K562 (cell line): ENCODE results near the gene SOCS2. TPM values are rescaled to one million over a fixed set of nuclear protein-coding genes. Genes with fewer than 3 reads are reported as not detected.

Experiments
- ATAC-seq: fragments of 200-7000 bp; cut with Tn5 transposase; 3 replicates; pipeline ENCODE4 v1.9.1; 2020; ENCODE audit warnings: moderate library complexity
- BruUV-seq: library from RNA; stranded (reverse); fragments of 400-500 nt; replicated peaks from 2 replicates; lab custom pipeline; 2021; lab: Mats Ljungman, UMichigan
- CTCF ChIA-PET: fragments of 300-600 bp; formaldehyde crosslinking; extraction: SDS; loops from one replicate; lab custom pipeline; 2021; ENCODE audit warnings: low intra/inter-chr PET ratio; lab: Yijun Ruan, JAX
- POLR2A ChIA-PET: fragments of 300-600, 350-650 bp; sonication (Branson Sonifier 250); formaldehyde crosslinking; extraction: SDS; loops from one replicate; lab custom pipeline; 2021; ENCODE audit warnings: antibody characterized with exemption, inconsistent platforms; lab: Yijun Ruan, JAX
- DNase-seq, 4 experiments: peaks; one replicate each; pipeline versions ENCODE4 v3.0.0 to v3.0.0-alpha.2; 2011 to 2018; ENCODE audit warnings: low spot score in 3 of 4, mixed read lengths in 3 of 4; ENCODE audit errors: extremely low read depth in 1 of 4
- FAIRE-seq: peaks from 2 replicates; lab custom pipeline; 2011; peaks lifted over from hg19 to GRCh38; lab: Jason Lieb, UNC
- H2AFZ ChIP-seq: 2 replicates; pipeline ENCODE4 v1.6.0; 2011; ENCODE audit warnings: low read depth, low read length, control low read depth, inconsistent platforms
- H3K27ac ChIP-seq: fragments of 200-600 bp; 3 replicates; pipeline ENCODE4 v1.8.0; 2011; ENCODE audit warnings: low read depth, mild to moderate bottlenecking, control low read depth, inconsistent platforms, low read length, moderate library complexity, mixed read lengths; ENCODE audit errors: extremely low read depth
- H3K27me3 ChIP-seq, 2 experiments: fragments of 300-600 bp in 1 of 2; 2 replicates in 1 of 2; 3 replicates in 1 of 2; pipeline versions ENCODE4 v1.6.0 to v1.8.0; 2011; ENCODE audit warnings: inconsistent platforms in 2 of 2, low read length in 2 of 2, mild to moderate bottlenecking in 1 of 2, mixed read lengths in 1 of 2, moderate library complexity in 1 of 2; ENCODE audit not compliant: control insufficient read depth in 2 of 2, insufficient read depth in 2 of 2
- H3K36me3 ChIP-seq: fragments of 300-600 bp; 3 replicates; pipeline ENCODE4 v1.8.0; 2011; ENCODE audit warnings: mild to moderate bottlenecking, low read length, inconsistent platforms; ENCODE audit not compliant: control insufficient read depth, insufficient read depth
- H3K4me1 ChIP-seq, 2 experiments: fragments of 200-600 bp in 1 of 2; replicated peaks in 1 of 2; 2 replicates in 1 of 2; 3 replicates in 1 of 2; pipeline versions ENCODE4 v1.5.1 to v1.8.0; 2011; ENCODE audit warnings: inconsistent platforms in 2 of 2, low read length in 2 of 2, mild to moderate bottlenecking in 1 of 2, mixed read lengths in 1 of 2, moderate library complexity in 1 of 2; ENCODE audit not compliant: control insufficient read depth in 2 of 2, insufficient read depth in 2 of 2
- H3K4me2 ChIP-seq: 2 replicates; pipeline ENCODE4 v1.6.1; 2011; ENCODE audit warnings: low read length, control low read depth, inconsistent platforms, mixed read lengths; ENCODE audit not compliant: insufficient read depth
- H3K4me3 ChIP-seq: fragments of 200-600 bp; sonication (generic), shearing (Covaris generic); 2 replicates; pipeline ENCODE4 v1.5.1; 2016; ENCODE audit warnings: control low read depth, inconsistent platforms
- H3K79me2 ChIP-seq: fragments of 200-600 bp; 3 replicates; pipeline ENCODE4 v1.8.0; 2011; ENCODE audit warnings: low read length, inconsistent platforms; ENCODE audit not compliant: control insufficient read depth, insufficient read depth
- H3K9ac ChIP-seq, 2 experiments: 2 replicates each; pipeline versions ENCODE4 v1.6.0 to v1.6.1; 2011; ENCODE audit warnings: low read depth in 2 of 2, low read length in 2 of 2, control low read depth in 1 of 2, inconsistent platforms in 1 of 2, mild to moderate bottlenecking in 1 of 2, mixed read lengths in 1 of 2; ENCODE audit not compliant: insufficient read depth in 1 of 2
- H3K9me1 ChIP-seq: one replicate; pipeline ENCODE4 v1.6.0; 2011; ENCODE audit warnings: inconsistent platforms, mild to moderate bottlenecking, low read length, moderate library complexity; ENCODE audit not compliant: control insufficient read depth, insufficient read depth
- H3K9me3 ChIP-seq: replicated peaks from 2 replicates; pipeline ENCODE4 v1.5.1; 2011; ENCODE audit warnings: low read depth, low read length, inconsistent platforms; ENCODE audit not compliant: control insufficient read depth, insufficient read depth
- H4K20me1 ChIP-seq: replicated peaks from 2 replicates; pipeline ENCODE4 v1.6.1; 2011; ENCODE audit warnings: low read length, inconsistent platforms, mixed read lengths; ENCODE audit not compliant: control insufficient read depth, insufficient read depth
- ARID1B ChIP-seq: fragments of 450-650 bp; IDR thresholded peaks from 2 replicates; pipeline ENCODE4 v1.6.1; 2016; ENCODE audit warnings: antibody characterized with exemption, mild to moderate bottlenecking, inconsistent platforms
- CBFB ChIP-seq: sonication (generic); formaldehyde crosslinking; IDR thresholded peaks from 2 replicates; pipeline ENCODE4 v1.4.0; 2020; ENCODE audit warnings: mild to moderate bottlenecking, missing genetic modification reagents
- COPS2 ChIP-seq: fragments of 450-650 bp; conservative IDR thresholded peaks from 2 replicates; pipeline ENCODE4 v1.6.1; 2016; ENCODE audit warnings: mild to moderate bottlenecking, moderate library complexity
- HLTF ChIP-seq: fragments of 450-650 bp; IDR thresholded peaks from 2 replicates; pipeline ENCODE4 v1.6.1; 2016
- HNRNPUL1 ChIP-seq: fragments of 200-400 bp; formaldehyde crosslinking; IDR thresholded peaks from 2 replicates; pipeline ENCODE4 v1.6.1; 2017; ENCODE audit warnings: low read length
- NFYB ChIP-seq: IDR thresholded peaks from 2 replicates; pipeline ENCODE4 v1.6.1; 2011; ENCODE audit warnings: mild to moderate bottlenecking, moderate library complexity; ENCODE audit not compliant: insufficient read length; ENCODE audit errors: extremely low read depth
- NRF1 ChIP-seq, 2 experiments: fragments of 450-650 bp; IDR thresholded peaks in 1 of 2; conservative IDR thresholded peaks in 1 of 2; 2 replicates each; pipeline ENCODE4 v1.6.1; 2014; ENCODE audit warnings: mild to moderate bottlenecking in 2 of 2
- SETDB1 ChIP-seq: IDR thresholded peaks from one replicate; pipeline ENCODE4 v1.6.1; 2012; ENCODE audit warnings: low read length, control low read depth, inconsistent platforms
- SMAD3 ChIP-seq: fragments of 450-650 bp; formaldehyde crosslinking; conservative IDR thresholded peaks from 2 replicates; pipeline ENCODE4 v1.4.0; 2020; ENCODE audit warnings: mild to moderate bottlenecking
- SRSF9 ChIP-seq: fragments of 200-400 bp; formaldehyde crosslinking; IDR thresholded peaks from 2 replicates; pipeline ENCODE4 v1.6.1; 2017; ENCODE audit warnings: low read depth, low read length, borderline replicate concordance
- ZC3H4 ChIP-seq: sonication (generic); formaldehyde crosslinking; IDR thresholded peaks from 2 replicates; pipeline ENCODE4 v1.9.0; 2021; ENCODE audit warnings: missing genetic modification reagents, borderline replicate concordance
- ZNF121 ChIP-seq: sonication (generic); formaldehyde crosslinking; conservative IDR thresholded peaks from 2 replicates; pipeline ENCODE4 v1.8.0; 2022; ENCODE audit warnings: missing genetic modification reagents
- ZSCAN32 ChIP-seq: fragments of 450-650 bp; formaldehyde crosslinking; IDR thresholded peaks from 2 replicates; pipeline ENCODE4 v1.4.0; 2020; ENCODE audit warnings: mild to moderate bottlenecking, moderate library complexity
- WGBS: fragments of 100-300 bp; shearing (Covaris generic); methylation state at CpG from one replicate; pipeline ENCODE4 v1.1.6; 2016; ENCODE audit warnings: low coverage, mixed read lengths; ENCODE audit not compliant: insufficient coverage; ENCODE audit errors: missing lambda C conversion rate; 5-methylcytosine and 5-hydroxymethylcytosine counted together
- in situ Hi-C: fragments of 300-500 bp; cut with MboI; formaldehyde crosslinking; loops from 4 replicates; pipeline ENCODE4 v1.15.0; 2018; ENCODE audit warnings: inconsistent platforms, mixed read lengths
- intact Hi-C: fragments of 100-400 bp; cut with micrococcal nuclease; formaldehyde crosslinking; loops from 2 replicates; pipeline ENCODE4 v1.14.2; 2022
- polyA plus RNA-seq, 8 experiments: library from polyadenylated mRNA; depleted of rRNA in 4 of 8; stranded (reverse) in 5 of 8; unstranded in 3 of 8; fragments of >200 nt; fragmentation: Nextera tagmentation in 2 of 8; fragmentation: Illumina TruSeq in 1 of 8; extraction: Ambion mirVana in 2 of 8; extraction: Trizol in 1 of 8; gene quantifications; 2 replicates each; pipeline versions ENCODE4 v1.2.1 to v1.2.3, GENCODE V29; 2011 to 2014; ENCODE audit warnings: inconsistent platforms in 1 of 8, missing spikeins in 1 of 8
- total RNA-seq, 7 experiments: library from RNA; depleted of rRNA in 6 of 7; stranded (reverse); fragments of >200 nt in 6 of 7; fragmentation: Illumina TruSeq in 2 of 7; extraction: Trizol in 2 of 7; gene quantifications; 2 replicates each; pipeline versions ENCODE4 v1.2.1 to v1.2.3, GENCODE V29; 2011 to 2021; ENCODE audit warnings: low replicate concordance in 1 of 7
- TF ChIP-seq, protein P1 (sequence below): sonication (generic); formaldehyde crosslinking; IDR thresholded peaks from 2 replicates; pipeline ENCODE4 v1.8.0; 2023; ENCODE audit warnings: mild to moderate bottlenecking, missing genetic modification reagents
- TF ChIP-seq, protein P2 (sequence below): fragments of 250-450 bp; sonication (Bioruptor Pico); IDR thresholded peaks from 2 replicates; pipeline ENCODE4 v1.8.0; 2021; ENCODE audit warnings: mild to moderate bottlenecking, moderate library complexity

The SOCS2 gene
- total and polyA plus RNA-seq, 9 of the 15 experiments (the other 6 are each of a cell fraction or from before 2014, with no cell fraction given): 37.0 to 162 (median 98.7) TPM

DNA sequence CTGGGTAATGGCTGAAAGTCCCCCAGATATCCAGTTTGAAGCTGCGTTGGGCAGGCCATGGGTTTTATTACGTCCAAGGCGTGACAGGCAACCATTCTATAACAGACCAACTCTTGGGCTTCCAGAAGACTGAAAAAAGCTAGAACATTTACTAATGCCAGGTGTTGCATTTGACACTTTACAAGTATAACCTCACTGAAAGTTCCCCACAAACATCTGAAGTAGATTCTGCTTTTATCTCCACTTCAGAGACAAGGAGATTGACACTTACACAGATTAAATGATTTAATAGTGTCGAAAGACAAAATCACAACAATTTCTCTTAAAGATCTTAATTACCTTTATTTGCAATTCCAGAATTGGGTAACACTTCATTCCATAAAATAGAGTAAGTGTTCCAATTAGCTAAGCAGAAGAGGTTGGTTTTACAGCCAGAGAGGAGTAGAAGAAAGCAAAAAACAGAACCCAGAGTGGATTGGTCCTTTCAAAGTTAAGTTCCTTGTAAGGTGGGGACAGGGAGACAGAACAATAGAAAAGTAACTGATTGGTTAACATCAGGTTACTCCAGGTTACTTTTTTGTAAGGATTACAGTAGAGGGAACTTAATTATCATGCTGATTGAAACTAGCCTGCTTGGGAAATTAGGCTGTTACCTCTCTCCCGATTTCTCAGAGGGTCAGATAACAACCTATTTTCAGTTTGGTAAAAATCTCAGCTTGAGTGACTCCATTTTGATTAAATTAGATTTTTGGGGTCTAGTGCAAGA lies 11.3 kb downstream of the SOCS2 start:
- BruUV-seq: no TSS peak
- no peak for ATAC-seq
- DNase-seq: no peak
- TF ChIP-seq SMAD3 (CRISPR knock-in tag) (no peak), SETDB1 (no peak), ZSCAN32 (CRISPR knock-in tag) (no peak), ZC3H4 (CRISPR knock-in tag) (no peak), HLTF (no peak), CBFB (CRISPR knock-in tag) (no peak), ARID1B (no peak), HNRNPUL1 (no peak), SRSF9 (no peak), COPS2 (no peak), ZNF121 (CRISPR knock-in tag) (no peak), NFYB (no peak), NRF1 (conservative IDR thresholded peaks at IDR 0.05 in 1 of 2, IDR thresholded peaks at IDR 0.05 in 1 of 2) (no peak)
- TF ChIP-seq, protein P1, sequence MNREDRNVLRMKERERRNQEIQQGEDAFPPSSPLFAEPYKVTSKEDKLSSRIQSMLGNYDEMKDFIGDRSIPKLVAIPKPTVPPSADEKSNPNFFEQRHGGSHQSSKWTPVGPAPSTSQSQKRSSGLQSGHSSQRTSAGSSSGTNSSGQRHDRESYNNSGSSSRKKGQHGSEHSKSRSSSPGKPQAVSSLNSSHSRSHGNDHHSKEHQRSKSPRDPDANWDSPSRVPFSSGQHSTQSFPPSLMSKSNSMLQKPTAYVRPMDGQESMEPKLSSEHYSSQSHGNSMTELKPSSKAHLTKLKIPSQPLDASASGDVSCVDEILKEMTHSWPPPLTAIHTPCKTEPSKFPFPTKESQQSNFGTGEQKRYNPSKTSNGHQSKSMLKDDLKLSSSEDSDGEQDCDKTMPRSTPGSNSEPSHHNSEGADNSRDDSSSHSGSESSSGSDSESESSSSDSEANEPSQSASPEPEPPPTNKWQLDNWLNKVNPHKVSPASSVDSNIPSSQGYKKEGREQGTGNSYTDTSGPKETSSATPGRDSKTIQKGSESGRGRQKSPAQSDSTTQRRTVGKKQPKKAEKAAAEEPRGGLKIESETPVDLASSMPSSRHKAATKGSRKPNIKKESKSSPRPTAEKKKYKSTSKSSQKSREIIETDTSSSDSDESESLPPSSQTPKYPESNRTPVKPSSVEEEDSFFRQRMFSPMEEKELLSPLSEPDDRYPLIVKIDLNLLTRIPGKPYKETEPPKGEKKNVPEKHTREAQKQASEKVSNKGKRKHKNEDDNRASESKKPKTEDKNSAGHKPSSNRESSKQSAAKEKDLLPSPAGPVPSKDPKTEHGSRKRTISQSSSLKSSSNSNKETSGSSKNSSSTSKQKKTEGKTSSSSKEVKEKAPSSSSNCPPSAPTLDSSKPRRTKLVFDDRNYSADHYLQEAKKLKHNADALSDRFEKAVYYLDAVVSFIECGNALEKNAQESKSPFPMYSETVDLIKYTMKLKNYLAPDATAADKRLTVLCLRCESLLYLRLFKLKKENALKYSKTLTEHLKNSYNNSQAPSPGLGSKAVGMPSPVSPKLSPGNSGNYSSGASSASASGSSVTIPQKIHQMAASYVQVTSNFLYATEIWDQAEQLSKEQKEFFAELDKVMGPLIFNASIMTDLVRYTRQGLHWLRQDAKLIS: no peak
- TF ChIP-seq, protein P2, sequence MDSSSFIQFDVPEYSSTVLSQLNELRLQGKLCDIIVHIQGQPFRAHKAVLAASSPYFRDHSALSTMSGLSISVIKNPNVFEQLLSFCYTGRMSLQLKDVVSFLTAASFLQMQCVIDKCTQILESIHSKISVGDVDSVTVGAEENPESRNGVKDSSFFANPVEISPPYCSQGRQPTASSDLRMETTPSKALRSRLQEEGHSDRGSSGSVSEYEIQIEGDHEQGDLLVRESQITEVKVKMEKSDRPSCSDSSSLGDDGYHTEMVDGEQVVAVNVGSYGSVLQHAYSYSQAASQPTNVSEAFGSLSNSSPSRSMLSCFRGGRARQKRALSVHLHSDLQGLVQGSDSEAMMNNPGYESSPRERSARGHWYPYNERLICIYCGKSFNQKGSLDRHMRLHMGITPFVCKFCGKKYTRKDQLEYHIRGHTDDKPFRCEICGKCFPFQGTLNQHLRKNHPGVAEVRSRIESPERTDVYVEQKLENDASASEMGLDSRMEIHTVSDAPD (CRISPR knock-in tag): no peak
- TF ChIP-seq, all 486 proteins: peak for 0
- Histone ChIP-seq H4K20me1 (no peaks in the 10 kb centered on the region), H2AFZ (no peak overlapping the region), H3K4me2 (no peak overlapping the region), H3K79me2 (peaks cover 4% of the 10 kb centered on the region; the same call in 1 of the 3 replicates), H3K27me3 (no peaks in the 10 kb centered on the region), H3K9ac (no peak overlapping the region), H3K4me3 (no peak overlapping the region), H3K27ac (no peak overlapping the region), H3K9me1 (no peaks in the 10 kb centered on the region), H3K9me3 (no peaks in the 10 kb centered on the region), H3K4me1 (no peaks in the 10 kb centered on the region; a peak in 2 of 5 replicates), H3K36me3 (peaks cover 31% of the 10 kb centered on the region)
- FAIRE-seq: no peak
- CTCF ChIA-PET: no interaction called here
- in situ Hi-C loops (no loop called here), intact Hi-C loops (no loop called here)
- 75% methylated on average over 5 of the region's 5 CpGs for WGBS
- POLR2A ChIA-PET: interaction anchor here (0.9 to 5.5 kb wide), 4 partner anchors 8 to 157 kb away, joined by 3 to 22 read pairs (median 6); partner anchors contain the start of gene SOCS2
